H1 (cell line): ENCODE results near the gene PPP2R2C. TPM values are rescaled to one million over a fixed set of nuclear protein-coding genes. Genes with fewer than 3 reads are reported as not detected.
A peak's percentile ranks its signal among the peaks of the same experiment; 100 is the strongest.

ENCODE experiments used
- CTCF ChIA-PET: fragments of 300-600 bp; sonication (Branson Sonifier 250); formaldehyde crosslinking; loops from one replicate; lab custom pipeline; 2021; ENCODE audit not compliant: partially characterized antibody; lab: Charles Lee
- POLR2A ChIA-PET: fragments of 300-600 bp; sonication (Branson Sonifier 250); formaldehyde crosslinking; loops from one replicate; lab custom pipeline; 2021; ENCODE audit warnings: inconsistent platforms; ENCODE audit not compliant: partially characterized antibody; lab: Charles Lee
- DNase-seq, 2 experiments: peaks; one replicate each; pipeline versions ENCODE4 v3.0.0 to v3.0.0-alpha.2; 2010 to 2022; ENCODE audit warnings: low spot score in 2 of 2, low read depth in 1 of 2, mixed read lengths in 1 of 2
- FAIRE-seq: peaks from 2 replicates; lab custom pipeline; 2011; peaks lifted over from hg19 to GRCh38; lab: Jason Lieb, UNC
- H2AFZ ChIP-seq: 2 replicates; pipeline ENCODE4 v1.8.1; 2012; ENCODE audit warnings: low read length, inconsistent platforms
- H2AK5ac ChIP-seq: 2 replicates; pipeline ENCODE4 v1.6.1; 2013; ENCODE audit warnings: low read depth, low read length
- H2BK120ac ChIP-seq: replicated peaks from 2 replicates; pipeline ENCODE3; 2013; ENCODE audit warnings: low read depth, low read length, inconsistent platforms
- H2BK12ac ChIP-seq: 2 replicates; pipeline ENCODE4 v1.6.1; 2013; ENCODE audit warnings: low read depth, low read length
- H2BK15ac ChIP-seq: 2 replicates; pipeline ENCODE4 v1.6.1; 2013; ENCODE audit warnings: low read length
- H2BK20ac ChIP-seq: 2 replicates; pipeline ENCODE4 v1.6.1; 2013; ENCODE audit warnings: low read length
- H2BK5ac ChIP-seq: 2 replicates; pipeline ENCODE4 v1.6.1; 2013; ENCODE audit warnings: low read depth, low read length
- H3K14ac ChIP-seq: 2 replicates; pipeline ENCODE4 v1.6.1; 2013; ENCODE audit warnings: inconsistent platforms; ENCODE audit not compliant: insufficient read length
- H3K18ac ChIP-seq: 2 replicates; pipeline ENCODE4 v1.6.1; 2013; ENCODE audit warnings: low read length; ENCODE audit errors: extremely low read depth
- H3K23ac ChIP-seq: 2 replicates; pipeline ENCODE4 v1.6.1; 2013; ENCODE audit warnings: inconsistent platforms; ENCODE audit not compliant: insufficient read length
- H3K23me2 ChIP-seq: 2 replicates; pipeline ENCODE4 v1.6.1; 2013; ENCODE audit warnings: low read depth, low read length
- H3K27ac ChIP-seq: 2 replicates; pipeline ENCODE4 v1.6.1; 2011; ENCODE audit warnings: low read depth, low read length, inconsistent platforms
- H3K27me3 ChIP-seq, 4 experiments: replicated peaks in 1 of 4; 1 replicate in 1 of 4; 2 replicates in 3 of 4; pipeline versions ENCODE4 v1.6.1 to v1.8.1; 2011 to 2013; ENCODE audit warnings: low read length in 3 of 4, mild to moderate bottlenecking in 3 of 4, inconsistent platforms in 2 of 4, mixed read lengths in 2 of 4, moderate library complexity in 1 of 4; ENCODE audit not compliant: control insufficient read depth in 3 of 4, insufficient read depth in 3 of 4; ENCODE audit errors: extremely low read depth in 1 of 4
- H3K36me3 ChIP-seq, 4 experiments: 2 replicates each; pipeline versions ENCODE4 v1.6.1 to v1.8.1; 2011 to 2013; ENCODE audit warnings: mild to moderate bottlenecking in 4 of 4, low read length in 3 of 4, moderate library complexity in 2 of 4, control low read depth in 1 of 4, inconsistent platforms in 1 of 4; ENCODE audit not compliant: insufficient read depth in 4 of 4, control insufficient read depth in 2 of 4
- H3K4ac ChIP-seq: replicated peaks from 2 replicates; pipeline ENCODE3; 2013; ENCODE audit warnings: low read length, low read depth, mixed read lengths, inconsistent platforms; ENCODE audit not compliant: insufficient read length
- H3K4me1 ChIP-seq, 4 experiments: replicated peaks in 1 of 4; 1 replicate in 1 of 4; 2 replicates in 3 of 4; pipeline versions ENCODE4 v1.6.1 to v1.8.1; 2011 to 2013; ENCODE audit warnings: low read length in 3 of 4, inconsistent platforms in 2 of 4, mixed read lengths in 1 of 4; ENCODE audit not compliant: insufficient read depth in 4 of 4, control insufficient read depth in 3 of 4
- H3K4me2 ChIP-seq, 2 experiments: 2 replicates each; pipeline versions ENCODE4 v1.6.1 to v1.8.1; 2011 to 2013; ENCODE audit warnings: low read depth in 2 of 2, low read length in 2 of 2, control low read depth in 1 of 2, inconsistent platforms in 1 of 2, mild to moderate bottlenecking in 1 of 2; ENCODE audit not compliant: insufficient read depth in 1 of 2
- H3K4me3 ChIP-seq, 4 experiments: fragments of 200-600, 300-600 bp in 1 of 4; sonication (generic), shearing (Covaris generic), sonication (Bioruptor Twin) in 1 of 4; 2 replicates each; pipeline versions ENCODE4 v1.5.1 to v1.8.1; 2011 to 2016; ENCODE audit warnings: low read length in 4 of 4, low read depth in 3 of 4, control low read depth in 2 of 4, inconsistent platforms in 2 of 4, mild to moderate bottlenecking in 2 of 4, mixed read lengths in 1 of 4, moderate library complexity in 1 of 4; ENCODE audit not compliant: insufficient read depth in 2 of 4; ENCODE audit errors: extremely low read depth in 1 of 4
- H3K56ac ChIP-seq: replicated peaks from 2 replicates; pipeline ENCODE3; 2013; ENCODE audit warnings: low read depth, mild to moderate bottlenecking, mixed read lengths, low read length, inconsistent platforms; ENCODE audit not compliant: insufficient read length
- H3K79me1 ChIP-seq: 2 replicates; pipeline ENCODE4 v1.6.1; 2013; ENCODE audit warnings: low read depth, low read length, control low read depth
- H3K79me2 ChIP-seq, 2 experiments: 2 replicates each; pipeline versions ENCODE4 v1.6.1 to v1.8.1; 2012 to 2013; ENCODE audit warnings: low read length in 2 of 2, mild to moderate bottlenecking in 2 of 2, inconsistent platforms in 1 of 2; ENCODE audit not compliant: insufficient read depth in 2 of 2, control insufficient read depth in 1 of 2
- H3K9ac ChIP-seq, 4 experiments: replicated peaks in 1 of 4; 1 replicate in 1 of 4; 2 replicates in 3 of 4; pipeline versions ENCODE4 v1.6.1 to v1.8.1; 2011 to 2013; ENCODE audit warnings: low read depth in 3 of 4, low read length in 3 of 4, control low read depth in 2 of 4, mild to moderate bottlenecking in 2 of 4, moderate library complexity in 2 of 4, inconsistent platforms in 1 of 4; ENCODE audit errors: extremely low read depth in 1 of 4
- H3K9me3 ChIP-seq, 2 experiments: 2 replicates each; pipeline versions ENCODE4 v1.6.1 to v1.8.1; 2012 to 2013; ENCODE audit warnings: mild to moderate bottlenecking in 2 of 2, moderate library complexity in 2 of 2, control low read depth in 1 of 2, inconsistent platforms in 1 of 2, low read depth in 1 of 2, low read length in 1 of 2, mixed read lengths in 1 of 2; ENCODE audit not compliant: insufficient read depth in 2 of 2
- H4K20me1 ChIP-seq, 2 experiments: replicated peaks in 1 of 2; 2 replicates each; pipeline versions ENCODE3 to v1.8.1; 2011 to 2013; ENCODE audit warnings: inconsistent platforms in 2 of 2, low read length in 2 of 2, mild to moderate bottlenecking in 1 of 2; ENCODE audit not compliant: insufficient read depth in 2 of 2, control insufficient read depth in 1 of 2
- H4K5ac ChIP-seq: 2 replicates; pipeline ENCODE4 v1.6.1; 2013; ENCODE audit warnings: low read length, low read depth, mixed read lengths, inconsistent platforms; ENCODE audit not compliant: insufficient read length
- H4K8ac ChIP-seq: 2 replicates; pipeline ENCODE4 v1.8.0; 2013; ENCODE audit warnings: mild to moderate bottlenecking, moderate library complexity, low read length, inconsistent platforms; ENCODE audit not compliant: insufficient read depth; ENCODE audit errors: extremely low read depth
- H4K91ac ChIP-seq: replicated peaks from 2 replicates; pipeline ENCODE3; 2013; ENCODE audit warnings: low read length, mixed read lengths, inconsistent platforms; ENCODE audit not compliant: insufficient read length
- POU5F1 ChIP-seq: IDR thresholded peaks from 2 replicates; pipeline ENCODE4 v1.6.1; 2011; ENCODE audit warnings: low read depth, mild to moderate bottlenecking, low read length, moderate library complexity
- WGBS, 2 experiments: shearing (Covaris generic) in 1 of 2; methylation state at CpG; one replicate each; pipeline versions ENCODE4 v1.1.6 to v1.1.7; 2013 to 2015; ENCODE audit warnings: low lambda C conversion rate in 2 of 2, mixed read lengths in 2 of 2, inconsistent platforms in 1 of 2, low coverage in 1 of 2, missing lambda C conversion rate in 1 of 2; ENCODE audit not compliant: insufficient replicate concordance in 2 of 2, insufficient coverage in 1 of 2, insufficient read length in 1 of 2; ENCODE audit errors: extremely low coverage in 1 of 2, missing lambda C conversion rate in 1 of 2; 5-methylcytosine and 5-hydroxymethylcytosine counted together
- polyA plus RNA-seq, 7 experiments: library from polyadenylated mRNA; depleted of rRNA in 3 of 7; stranded (reverse) in 5 of 7; unstranded in 2 of 7; fragments of >200 nt in 5 of 7; fragments of 200-250 nt in 2 of 7; gene quantifications; 1 replicate in 5 of 7; 2 replicates in 1 of 7; 4 replicates in 1 of 7; pipeline versions ENCODE4 v1.2.1 to v1.2.3, GENCODE V29; 2011 to 2013; ENCODE audit warnings: missing spikeins in 2 of 7, mixed read lengths in 2 of 7
- total RNA-seq: library from RNA; stranded (reverse); fragmentation: NEBNext Ultra II Directional; extraction: Animal tissue kit (Norgen Biotek cat#: 25700); gene quantifications from 2 replicates; pipeline ENCODE4 v1.2.1, GENCODE V29; 2021

The PPP2R2C gene
- total and polyA plus RNA-seq, 2 of the 8 experiments (the other 6 are each of a cell fraction or from before 2014, with no cell fraction given) = 6.4 TPM

- H3K18ac ChIP-seq = no peak overlapping the region
- no peaks in the 10 kb centered on the region for H3K27me3 ChIP-seq
- FAIRE-seq (no peak), DNase-seq (no peak)
- WGBS, 2 experiments = 87% methylated on average over 15 of the region's 15 CpGs; no CpG with 5 or more reads in 1 of the 2 experiments
- H3K79me1 ChIP-seq = no peaks in the 10 kb centered on the region
- H3K79me2 ChIP-seq = no peaks in the 10 kb centered on the region
- no peak overlapping the region for H3K4me3 ChIP-seq
- no peak overlapping the region for H3K4ac ChIP-seq
- no peaks in the 10 kb centered on the region; the same call in 1 of the 2 replicates for H3K23me2 ChIP-seq
- no peak overlapping the region for H3K23ac ChIP-seq
- no peak overlapping the region for H4K5ac ChIP-seq
- H2AFZ ChIP-seq = no peak overlapping the region
- H2BK15ac ChIP-seq = no peak overlapping the region
- H2BK5ac ChIP-seq = no peak overlapping the region
- no peak overlapping the region for H3K27ac ChIP-seq
- CTCF ChIA-PET = interaction anchor here (0.7 to 1.8 kb wide), 7 partner anchors 11 to 105 kb away, joined by 3 to 16 read pairs (median 4); no protein-coding TSS in a partner anchor
- no peaks in the 10 kb centered on the region for H3K36me3 ChIP-seq
- no peak overlapping the region for H4K91ac ChIP-seq
- no peaks in the 10 kb centered on the region for H3K4me1 ChIP-seq
- POLR2A ChIA-PET = no interaction called here
- H3K14ac ChIP-seq = no peak overlapping the region
- no peak overlapping the region for H2BK20ac ChIP-seq
- no peak overlapping the region for H3K9ac ChIP-seq
- H2BK12ac ChIP-seq = no peak overlapping the region
- H4K20me1 ChIP-seq = no peaks in the 10 kb centered on the region
- H4K8ac ChIP-seq = peak overlapping the region; percentile 57; the same call in 1 of the 2 replicates
- no peak overlapping the region for H3K4me2 ChIP-seq
- no peak for TF ChIP-seq POU5F1
- TF ChIP-seq, all 59 proteins: peak for 0
- Histone ChIP-seq H3K9me3 (no peaks in the 10 kb centered on the region), H2BK120ac (no peak overlapping the region), H2AK5ac (no peak overlapping the region), H3K56ac (no peak overlapping the region)
Measured at GRCh38 chr4:6354119-6354518, 118.3 kb downstream of the PPP2R2C start.
